Hepatocyte (in vitro differentiated cells): Measurements from ENCODE around the gene FAM3D. TPM values are rescaled to one million over a fixed set of nuclear protein-coding genes. Genes with fewer than 3 reads are reported as not detected.

ENCODE experiments used
- DNase-seq: peaks from one replicate; pipeline ENCODE4 v3.0.0-alpha.2; 2016; ENCODE audit warnings: low spot score
- H2AFZ ChIP-seq: fragments of 200-600 bp; sonication (generic); 2 replicates; pipeline ENCODE4 v1.6.0; 2016; ENCODE audit warnings: antibody characterized with exemption, mild to moderate bottlenecking
- H3K27ac ChIP-seq: fragments of 200-600 bp; sonication (generic); 2 replicates; pipeline ENCODE4 v1.5.1; 2016; ENCODE audit warnings: mild to moderate bottlenecking
- H3K27me3 ChIP-seq: fragments of 200-600 bp; sonication (generic); 2 replicates; pipeline ENCODE4 v1.6.1; 2016
- H3K36me3 ChIP-seq: fragments of 200-600 bp; sonication (generic); replicated peaks from 2 replicates; pipeline ENCODE4 v1.5.1; 2016; ENCODE audit warnings: low read depth; ENCODE audit not compliant: insufficient read depth
- H3K4me1 ChIP-seq: fragments of 200-600 bp; sonication (generic); 2 replicates; pipeline ENCODE4 v1.5.1; 2016; ENCODE audit warnings: mild to moderate bottlenecking, moderate library complexity; ENCODE audit not compliant: insufficient read depth
- H3K4me2 ChIP-seq: fragments of 200-600 bp; sonication (generic); 2 replicates; pipeline ENCODE4 v1.6.0; 2016
- H3K4me3 ChIP-seq: fragments of 200-600 bp; sonication (generic); 2 replicates; pipeline ENCODE4 v1.5.1; 2016; ENCODE audit warnings: mild to moderate bottlenecking
- H3K79me2 ChIP-seq: fragments of 200-600 bp; sonication (generic); 2 replicates; pipeline ENCODE4 v1.6.0; 2017; ENCODE audit warnings: mild to moderate bottlenecking
- H3K9me2 ChIP-seq: fragments of 200-600 bp; sonication (generic); replicated peaks from 2 replicates; pipeline ENCODE4 v1.6.0; 2017; ENCODE audit warnings: mild to moderate bottlenecking; ENCODE audit not compliant: insufficient read depth
- H3K9me3 ChIP-seq: fragments of 200-600 bp; sonication (generic); 2 replicates; pipeline ENCODE4 v1.5.1; 2016; ENCODE audit warnings: low read depth, mild to moderate bottlenecking
- H4K20me1 ChIP-seq: fragments of 200-600 bp; sonication (generic); 2 replicates; pipeline ENCODE4 v1.6.0; 2016; ENCODE audit warnings: mild to moderate bottlenecking; ENCODE audit not compliant: insufficient read depth, poor library complexity, severe bottlenecking
- CTCF ChIP-seq: fragments of 200-600 bp; sonication (generic); IDR thresholded peaks from 2 replicates; pipeline ENCODE4 v1.5.1; 2016; ENCODE audit warnings: antibody characterized with exemption, mild to moderate bottlenecking; ENCODE audit not compliant: poor library complexity
- EZH2 ChIP-seq: fragments of 200-600 bp; sonication (generic); IDR thresholded peaks from 2 replicates; pipeline ENCODE4 v1.6.1; 2016; ENCODE audit warnings: antibody characterized with exemption, mild to moderate bottlenecking, borderline replicate concordance
- EZH2phosphoT487 ChIP-seq: fragments of 200-600 bp; sonication (generic); IDR thresholded peaks from one replicate; pipeline ENCODE4 v1.6.1; 2018; ENCODE audit warnings: antibody characterized with exemption, mild to moderate bottlenecking, low read depth, moderate library complexity; ENCODE audit not compliant: unreplicated experiment, severe bottlenecking
- WGBS: methylation state at CpG from one replicate; pipeline ENCODE4 v1.1.6; 2016; ENCODE audit warnings: low lambda C conversion rate; ENCODE audit errors: missing lambda C conversion rate; 5-methylcytosine and 5-hydroxymethylcytosine counted together
- polyA plus RNA-seq: library from polyadenylated mRNA; unstranded; fragments of >200 nt; fragmentation: Nextera tagmentation; extraction: Ambion mirVana; gene quantifications from 2 replicates; pipeline ENCODE4 v1.2.1, GENCODE V29; 2016
- total RNA-seq: library from RNA; depleted of rRNA; stranded (reverse); fragments of >200 nt; gene quantifications from 2 replicates; pipeline ENCODE4 v1.2.3, GENCODE V29; 2014

The FAM3D gene
- total and polyA plus RNA-seq, 2 experiments from 2014 or later = 4.3 to 4.5 TPM

GRCh38 chr3:58657571-58658141 is 8.9 kb downstream of the FAM3D start:
- Histone ChIP-seq H3K79me2 (no peaks in the 10 kb centered on the region), H3K4me1 (no peaks in the 10 kb centered on the region), H3K9me2 (no peaks in the 10 kb centered on the region), H3K27me3 (no peaks in the 10 kb centered on the region), H2AFZ (no peak overlapping the region), H4K20me1 (no peaks in the 10 kb centered on the region), H3K4me2 (no peak overlapping the region), H3K36me3 (no peaks in the 10 kb centered on the region), H3K27ac (no peak overlapping the region), H3K4me3 (no peak overlapping the region), H3K9me3 (no peaks in the 10 kb centered on the region)
- no peak for DNase-seq
- TF ChIP-seq EZH2 = no peak
- TF ChIP-seq CTCF = no peak
- no peak for TF ChIP-seq EZH2phosphoT487
- WGBS = 77% methylated on average over 8 of the region's 8 CpGs

- Histone ChIP-seq H2AFZ (no peak overlapping the region), H3K79me2 (no peaks in the 10 kb centered on the region), H4K20me1 (no peaks in the 10 kb centered on the region), H3K27me3 (no peaks in the 10 kb centered on the region), H3K4me1 (no peaks in the 10 kb centered on the region), H3K27ac (no peak overlapping the region), H3K9me2 (no peaks in the 10 kb centered on the region), H3K4me3 (no peak overlapping the region), H3K36me3 (no peaks in the 10 kb centered on the region), H3K4me2 (no peak overlapping the region), H3K9me3 (no peaks in the 10 kb centered on the region)
- WGBS = 80% methylated on average over 8 of the region's 9 CpGs
- TF ChIP-seq CTCF = no peak
- TF ChIP-seq EZH2 = no peak
- no peak for TF ChIP-seq EZH2phosphoT487
- no peak for DNase-seq
These were observed 9.5 kb downstream of the FAM3D start for GRCh38 chr3:58657036-58657520.

GRCh38 chr3:58656631-58657030 is 9.9 kb downstream of the FAM3D start:
- Histone ChIP-seq H3K36me3 (no peaks in the 10 kb centered on the region), H3K79me2 (no peaks in the 10 kb centered on the region), H3K4me3 (no peak overlapping the region), H3K27me3 (no peaks in the 10 kb centered on the region), H2AFZ (no peak overlapping the region), H3K27ac (no peak overlapping the region), H3K9me2 (no peaks in the 10 kb centered on the region), H4K20me1 (no peaks in the 10 kb centered on the region), H3K4me2 (no peak overlapping the region), H3K9me3 (no peaks in the 10 kb centered on the region), H3K4me1 (no peaks in the 10 kb centered on the region)
- DNase-seq = no peak
- TF ChIP-seq CTCF = no peak
- TF ChIP-seq EZH2phosphoT487 = no peak
- no peak for TF ChIP-seq EZH2
- WGBS = 82% methylated on average over 2 of the region's 2 CpGs

DNA sequence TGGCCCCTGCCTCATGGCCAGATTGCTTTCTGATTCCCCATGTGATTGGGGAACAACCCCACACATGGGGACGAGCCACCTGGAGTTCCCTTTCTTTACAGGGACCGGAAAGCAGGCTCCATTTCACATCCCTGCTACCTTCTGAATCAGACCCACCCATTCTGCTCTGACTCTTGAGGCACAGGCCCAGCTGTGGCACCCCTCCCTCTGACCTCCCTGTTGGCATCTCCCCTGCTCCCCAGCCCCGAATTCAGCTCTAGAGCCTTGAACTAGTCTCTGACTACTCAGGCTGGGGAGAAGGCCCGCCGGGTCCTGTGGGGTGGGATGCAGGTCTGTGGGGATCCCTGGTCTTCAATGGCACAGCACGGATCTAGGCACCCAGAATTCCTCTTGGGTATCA is 12.1 kb downstream of the FAM3D start:
- H3K9me2 ChIP-seq = no peaks in the 10 kb centered on the region
- no peak overlapping the region for H2AFZ ChIP-seq
- no peak overlapping the region for H3K4me2 ChIP-seq
- no peaks in the 10 kb centered on the region for H3K79me2 ChIP-seq
- no peaks in the 10 kb centered on the region for H3K4me1 ChIP-seq
- no peak for DNase-seq
- H3K27ac ChIP-seq = no peak overlapping the region
- TF ChIP-seq EZH2phosphoT487 (no peak), EZH2 (no peak), CTCF (no peak)
- H4K20me1 ChIP-seq = no peaks in the 10 kb centered on the region
- no peaks in the 10 kb centered on the region for H3K27me3 ChIP-seq
- no peak overlapping the region for H3K4me3 ChIP-seq
- H3K9me3 ChIP-seq = no peaks in the 10 kb centered on the region
- WGBS = 94% methylated on average over 6 of the region's 6 CpGs
- no peaks in the 10 kb centered on the region for H3K36me3 ChIP-seq
